Nasal cavity respiratory epithelium epithelial cell of viscerocranial mucosa (primary cell): ENCODE measurements around the gene NXPE2. TPM values are rescaled to one million over a fixed set of nuclear protein-coding genes. Genes with fewer than 3 reads are reported as not detected.

Experiments used
- total RNA-seq: library from RNA; depleted of rRNA; stranded (reverse); fragments of >200 nt; gene quantifications from 2 replicates; pipeline ENCODE4 v1.2.3, GENCODE V29; 2014

Gene NXPE2
- total RNA-seq, result 0.07 TPM in 1 of 2 replicates, not detected in the other

GRCh38 chr11:114678125-114679036 is at the start of gene NXPE2:
TSS of gene NXPE2 (plus strand) at chr11:114678527. CDS start at chr11:114678576, 49 bp downstream.

Other genes with a start within 250 kb of the NXPE2 start
- gene REXO2, start 239.1 kb upstream of the NXPE2 start, total RNA-seq, result 112 and 124 TPM in 2 replicates
- gene NXPE1, start 118.6 kb upstream of the NXPE2 start, total RNA-seq, result not detected in 2 replicates
- gene NXPE4, start 82.7 kb upstream of the NXPE2 start, total RNA-seq, result not detected in 2 replicates